OCI-LY3 (cell line): ENCODE measurements around the gene FBXO34.

Experiments used
- EZH2phosphoT487 ChIP-seq: fragments of 200-600 bp; shearing (Covaris generic); IDR thresholded peaks from 2 replicates; pipeline ENCODE4 v1.6.1; 2018; ENCODE audit warnings: antibody characterized with exemption, mixed run types, low read depth
- TF ChIP-seq, protein P1 (sequence below): fragments of 200-600, 300-600 bp; sonication (generic); IDR thresholded peaks from 2 replicates; pipeline ENCODE4 v1.5.1; 2014; ENCODE audit warnings: antibody characterized with exemption, low read length, low read depth

DNA sequence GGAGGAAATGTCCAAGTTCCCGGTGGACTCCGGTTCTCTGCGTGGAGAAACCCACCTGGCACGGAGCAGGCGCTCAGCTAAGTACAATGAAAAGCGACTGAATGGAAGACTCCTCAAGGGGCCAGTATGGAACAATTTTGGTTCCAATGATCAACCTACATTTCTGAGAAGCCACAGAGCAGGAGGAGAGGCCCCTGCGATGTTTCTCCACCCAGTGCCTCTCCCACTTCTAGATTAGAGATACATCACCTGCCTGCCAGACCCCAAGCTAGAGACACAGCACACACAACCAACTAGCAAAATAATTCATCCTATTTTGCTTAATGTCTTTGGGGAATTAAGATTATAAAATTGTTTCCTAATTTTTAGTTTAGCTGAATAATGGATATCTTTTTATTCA, 101.6 kb downstream of the FBXO34 start:
- TF ChIP-seq, protein P1, sequence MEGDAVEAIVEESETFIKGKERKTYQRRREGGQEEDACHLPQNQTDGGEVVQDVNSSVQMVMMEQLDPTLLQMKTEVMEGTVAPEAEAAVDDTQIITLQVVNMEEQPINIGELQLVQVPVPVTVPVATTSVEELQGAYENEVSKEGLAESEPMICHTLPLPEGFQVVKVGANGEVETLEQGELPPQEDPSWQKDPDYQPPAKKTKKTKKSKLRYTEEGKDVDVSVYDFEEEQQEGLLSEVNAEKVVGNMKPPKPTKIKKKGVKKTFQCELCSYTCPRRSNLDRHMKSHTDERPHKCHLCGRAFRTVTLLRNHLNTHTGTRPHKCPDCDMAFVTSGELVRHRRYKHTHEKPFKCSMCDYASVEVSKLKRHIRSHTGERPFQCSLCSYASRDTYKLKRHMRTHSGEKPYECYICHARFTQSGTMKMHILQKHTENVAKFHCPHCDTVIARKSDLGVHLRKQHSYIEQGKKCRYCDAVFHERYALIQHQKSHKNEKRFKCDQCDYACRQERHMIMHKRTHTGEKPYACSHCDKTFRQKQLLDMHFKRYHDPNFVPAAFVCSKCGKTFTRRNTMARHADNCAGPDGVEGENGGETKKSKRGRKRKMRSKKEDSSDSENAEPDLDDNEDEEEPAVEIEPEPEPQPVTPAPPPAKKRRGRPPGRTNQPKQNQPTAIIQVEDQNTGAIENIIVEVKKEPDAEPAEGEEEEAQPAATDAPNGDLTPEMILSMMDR, result no peak
- no peak for TF ChIP-seq EZH2phosphoT487
